GM06990 (cell line): Measurements from ENCODE around the gene DOHH.

Experiments
- DNase-seq: peaks from one replicate; pipeline ENCODE4 v3.0.0-alpha.2; 2011; ENCODE audit not compliant: insufficient read length; ENCODE audit errors: extremely low read depth
- H3K27me3 ChIP-seq: replicated peaks from 2 replicates; pipeline ENCODE4 v1.6.0; 2011; ENCODE audit warnings: low read length; ENCODE audit not compliant: control insufficient read depth, insufficient read depth
- H3K36me3 ChIP-seq: 2 replicates; pipeline ENCODE4 v1.5.1; 2011; ENCODE audit warnings: low read length; ENCODE audit not compliant: control insufficient read depth, insufficient read depth
- H3K4me3 ChIP-seq: replicated peaks from 2 replicates; pipeline ENCODE4 v1.5.1; 2011; ENCODE audit warnings: low read depth, mild to moderate bottlenecking, control low read depth, low read length
- TF ChIP-seq, protein P1 (sequence below): IDR thresholded peaks from 2 replicates; pipeline ENCODE4 v1.5.1; 2011; ENCODE audit warnings: low read length, control low read depth, mild to moderate bottlenecking, inconsistent platforms; ENCODE audit not compliant: insufficient read depth, poor library complexity, severe bottlenecking

Gene DOHH

DNA sequence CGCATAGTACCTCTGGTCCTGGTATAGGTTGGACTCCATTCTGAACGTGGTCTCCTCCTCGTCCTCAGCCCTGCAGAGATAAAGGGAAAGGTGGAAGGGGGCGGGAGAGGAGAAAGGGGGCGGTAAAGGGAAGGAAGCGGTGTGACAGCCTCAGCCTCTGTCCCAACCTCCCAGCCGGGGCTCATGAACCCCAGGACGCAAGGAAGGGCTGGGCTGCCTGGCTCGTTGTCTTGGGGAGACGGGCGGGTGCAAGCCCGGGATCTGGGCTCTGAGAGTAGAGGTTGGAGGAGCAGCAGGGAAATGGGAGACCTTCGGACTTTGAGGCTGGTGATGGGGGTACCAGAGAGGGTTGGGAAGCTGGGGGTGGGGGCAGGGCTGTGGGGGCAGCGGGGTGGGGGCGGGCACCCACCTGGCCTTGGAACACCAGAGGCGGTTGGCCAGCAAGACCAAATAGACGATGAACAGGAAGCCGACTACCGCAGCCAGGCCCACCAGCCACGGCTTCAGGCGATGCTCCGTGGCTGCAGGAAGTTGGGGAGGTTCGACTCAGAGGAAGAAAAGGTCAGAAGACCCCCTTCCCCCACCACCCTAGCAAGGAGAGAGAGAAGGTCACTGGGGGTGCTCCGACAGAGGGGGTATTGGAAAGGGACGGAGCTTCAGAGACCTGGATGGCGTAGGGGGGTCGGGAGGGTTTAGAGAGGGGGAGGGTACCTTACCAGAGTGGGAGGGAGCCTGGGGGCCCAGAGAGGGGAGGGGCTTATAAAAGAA, 21.9 kb downstream of the DOHH start:
- TF ChIP-seq, protein P1, sequence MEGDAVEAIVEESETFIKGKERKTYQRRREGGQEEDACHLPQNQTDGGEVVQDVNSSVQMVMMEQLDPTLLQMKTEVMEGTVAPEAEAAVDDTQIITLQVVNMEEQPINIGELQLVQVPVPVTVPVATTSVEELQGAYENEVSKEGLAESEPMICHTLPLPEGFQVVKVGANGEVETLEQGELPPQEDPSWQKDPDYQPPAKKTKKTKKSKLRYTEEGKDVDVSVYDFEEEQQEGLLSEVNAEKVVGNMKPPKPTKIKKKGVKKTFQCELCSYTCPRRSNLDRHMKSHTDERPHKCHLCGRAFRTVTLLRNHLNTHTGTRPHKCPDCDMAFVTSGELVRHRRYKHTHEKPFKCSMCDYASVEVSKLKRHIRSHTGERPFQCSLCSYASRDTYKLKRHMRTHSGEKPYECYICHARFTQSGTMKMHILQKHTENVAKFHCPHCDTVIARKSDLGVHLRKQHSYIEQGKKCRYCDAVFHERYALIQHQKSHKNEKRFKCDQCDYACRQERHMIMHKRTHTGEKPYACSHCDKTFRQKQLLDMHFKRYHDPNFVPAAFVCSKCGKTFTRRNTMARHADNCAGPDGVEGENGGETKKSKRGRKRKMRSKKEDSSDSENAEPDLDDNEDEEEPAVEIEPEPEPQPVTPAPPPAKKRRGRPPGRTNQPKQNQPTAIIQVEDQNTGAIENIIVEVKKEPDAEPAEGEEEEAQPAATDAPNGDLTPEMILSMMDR = no peak
- no peak overlapping the region for H3K4me3 ChIP-seq
- DNase-seq = no peak
- H3K36me3 ChIP-seq = no peaks in the 10 kb centered on the region
- no peaks in the 10 kb centered on the region; the same call in 1 of the 2 replicates for H3K27me3 ChIP-seq

DNA sequence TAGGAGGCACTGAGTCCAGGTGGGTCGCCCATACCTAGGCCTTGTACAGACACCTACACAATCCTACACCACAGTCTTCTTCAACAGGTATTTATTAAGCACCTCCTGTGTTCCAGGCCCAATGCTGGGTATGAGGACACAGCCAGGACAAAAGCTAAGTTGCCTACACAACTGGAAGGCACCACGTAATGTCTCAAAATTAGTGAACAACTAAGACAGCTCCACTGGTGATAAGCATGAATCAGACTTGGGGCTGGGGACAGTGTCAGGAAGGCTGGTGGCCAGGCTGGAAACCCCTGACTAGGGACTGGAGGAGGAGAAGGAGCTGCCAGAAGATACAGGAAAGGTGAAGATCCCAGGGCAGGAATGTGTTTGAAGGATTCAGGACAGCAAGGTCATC, 22.5 kb downstream of the DOHH start:
- no peak for DNase-seq
- TF ChIP-seq, protein P1 = no peak
- Histone ChIP-seq H3K27me3 (no peaks in the 10 kb centered on the region; the same call in 1 of the 2 replicates), H3K4me3 (no peak overlapping the region), H3K36me3 (no peaks in the 10 kb centered on the region)

DNA sequence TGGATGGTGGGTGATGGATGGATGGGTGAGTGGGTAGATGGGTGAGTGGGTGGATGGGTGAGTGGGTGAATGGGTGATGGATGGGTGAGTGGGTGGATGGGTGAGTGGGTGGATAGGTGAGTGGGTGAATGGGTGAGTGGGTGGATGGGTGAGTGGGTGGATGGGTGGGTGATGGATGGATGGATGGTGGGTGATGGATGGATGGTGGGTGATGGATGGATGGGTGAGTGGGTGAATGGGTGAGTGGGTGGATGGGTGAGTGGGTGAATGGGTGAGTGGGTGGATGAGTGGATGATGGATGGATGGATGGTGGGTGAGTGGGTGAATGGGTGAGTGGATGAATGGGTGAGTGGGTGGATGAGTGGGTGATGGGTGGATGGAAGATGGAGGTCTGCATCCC, 23.0 kb downstream of the DOHH start:
- H3K27me3 ChIP-seq = no peaks in the 10 kb centered on the region; the same call in 1 of the 2 replicates
- TF ChIP-seq, protein P1 = no peak
- DNase-seq = no peak
- H3K36me3 ChIP-seq = no peaks in the 10 kb centered on the region
- H3K4me3 ChIP-seq = no peak overlapping the region

DNA sequence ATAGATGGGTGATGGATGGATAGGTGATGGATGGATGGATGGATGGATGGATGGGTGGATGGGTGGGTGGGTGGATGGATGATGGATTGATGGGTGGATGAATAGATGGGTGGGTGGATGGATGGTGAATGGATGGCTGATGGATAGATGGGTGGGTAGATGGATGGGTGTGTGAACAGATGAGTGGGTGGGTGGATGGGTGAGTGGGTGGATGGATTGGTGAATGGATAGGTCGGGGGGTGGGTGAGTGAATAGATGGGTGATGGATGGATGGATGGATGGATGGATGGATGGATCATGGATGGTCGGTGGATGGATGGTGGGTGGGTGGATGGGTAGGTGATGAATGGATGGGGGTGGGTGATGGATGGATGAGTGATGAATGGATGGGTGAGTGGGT, 23.6 kb downstream of the DOHH start:
- no peak for DNase-seq
- H3K4me3 ChIP-seq = no peak overlapping the region
- H3K27me3 ChIP-seq = no peaks in the 10 kb centered on the region; the same call in 1 of the 2 replicates
- TF ChIP-seq, protein P1 = no peak
- no peaks in the 10 kb centered on the region for H3K36me3 ChIP-seq

DNA sequence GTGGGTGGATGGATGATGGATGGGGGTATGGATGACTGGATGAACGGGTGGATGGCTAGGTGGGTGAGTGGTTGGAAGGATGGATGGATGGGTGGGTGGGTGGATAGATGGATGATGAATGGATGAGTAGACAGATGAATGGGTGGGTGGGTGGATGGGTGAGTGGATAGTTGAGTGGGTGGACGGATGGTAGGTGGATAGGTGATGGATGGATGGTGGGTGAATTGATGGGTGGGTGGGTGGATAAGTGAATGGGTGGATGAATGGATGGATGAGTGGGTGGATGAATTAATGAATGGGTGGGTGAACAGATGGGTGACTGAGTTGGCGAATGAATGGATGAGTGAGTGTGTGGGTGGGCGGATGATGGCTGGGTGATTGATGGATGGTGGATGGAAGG, 25.0 kb downstream of the DOHH start:
- DNase-seq = no peak
- Histone ChIP-seq H3K27me3 (no peaks in the 10 kb centered on the region), H3K36me3 (no peaks in the 10 kb centered on the region), H3K4me3 (no peak overlapping the region)
- TF ChIP-seq, protein P1 = no peak
